ENCODE results near the gene SLC22A5.

Gene SLC22A5

GRCh38 chr5:132408456-132408855 is 38.9 kb downstream of the SLC22A5 start:
- Histone ChIP-seq H3K9me2 (replicated peaks; ENCODE audit: low read depth, low read length) (no peaks in the 10 kb centered on the region), H3F3A (ENCODE audit: low read depth) (no peaks in the 10 kb centered on the region), H3K36me3 (ENCODE audit: insufficient read depth, low read length) (no peaks in the 10 kb centered on the region), H4K20me1 (ENCODE audit: insufficient read depth, low read length, poor library complexity, severe bottlenecking) (no peaks in the 10 kb centered on the region), H3K9me3 (ENCODE audit: insufficient read depth, low read depth, low read length) (no peaks in the 10 kb centered on the region), H3K9ac (ENCODE audit: low read depth, low read length, poor library complexity, severe bottlenecking) (no peak overlapping the region), H3K4me3 (ENCODE audit: low read length, poor library complexity, severe bottlenecking) (no peak overlapping the region), H3K4me1 (ENCODE audit: insufficient read depth, low read length, poor library complexity, severe bottlenecking) (peaks cover 33% of the 10 kb centered on the region), H2AFZ (ENCODE audit: low read length) (no peak overlapping the region), H3K79me2 (ENCODE audit: insufficient read depth, low read length) (peaks cover 39% of the 10 kb centered on the region), H3K4me2 (ENCODE audit: low read depth, low read length, poor library complexity, severe bottlenecking) (no peak overlapping the region), H3K27me3 (ENCODE audit: insufficient read depth, low read length, poor library complexity, severe bottlenecking) (no peaks in the 10 kb centered on the region)
- TF ChIP-seq EZH2phosphoT487 (IDR thresholded peaks at IDR 0.05; ENCODE audit: borderline replicate concordance) (no peak), CTCF (conservative IDR thresholded peaks at IDR 0.05; ENCODE audit: low read length) (no peak)

GRCh38 chr5:132408965-132409364 is 39.5 kb downstream of the SLC22A5 start:
- H3K9ac ChIP-seq (ENCODE audit: low read depth, low read length, poor library complexity, severe bottlenecking), result peak overlapping the region; percentile 98
- H3F3A ChIP-seq (ENCODE audit: low read depth), result no peaks in the 10 kb centered on the region
- no peak overlapping the region for H2AFZ ChIP-seq (ENCODE audit: low read length)
- TF ChIP-seq EZH2phosphoT487 (IDR thresholded peaks at IDR 0.05; ENCODE audit: borderline replicate concordance) (no peak), CTCF (conservative IDR thresholded peaks at IDR 0.05; ENCODE audit: low read length) (no peak)
- no peaks in the 10 kb centered on the region for H3K27me3 ChIP-seq (ENCODE audit: insufficient read depth, low read length, poor library complexity, severe bottlenecking)
- no peaks in the 10 kb centered on the region for H4K20me1 ChIP-seq (ENCODE audit: insufficient read depth, low read length, poor library complexity, severe bottlenecking)
- H3K36me3 ChIP-seq (ENCODE audit: insufficient read depth, low read length), result no peaks in the 10 kb centered on the region
- no peaks in the 10 kb centered on the region for H3K9me2 ChIP-seq (replicated peaks; ENCODE audit: low read depth, low read length)
- peaks cover 36% of the 10 kb centered on the region for H3K4me1 ChIP-seq (ENCODE audit: insufficient read depth, low read length, poor library complexity, severe bottlenecking)
- peak overlapping the region; percentile 95 for H3K4me2 ChIP-seq (ENCODE audit: low read depth, low read length, poor library complexity, severe bottlenecking)
- H3K9me3 ChIP-seq (ENCODE audit: insufficient read depth, low read depth, low read length), result no peaks in the 10 kb centered on the region
- H3K79me2 ChIP-seq (ENCODE audit: insufficient read depth, low read length), result peaks cover 44% of the 10 kb centered on the region
- H3K4me3 ChIP-seq (ENCODE audit: low read length, poor library complexity, severe bottlenecking), result no peak overlapping the region

- Histone ChIP-seq H2AFZ (ENCODE audit: low read length) (peak overlapping the region; percentile 56), H3K4me1 (ENCODE audit: insufficient read depth, low read length, poor library complexity, severe bottlenecking) (peaks cover 46% of the 10 kb centered on the region), H3K9ac (ENCODE audit: low read depth, low read length, poor library complexity, severe bottlenecking) (peak overlapping the region; percentile 98), H3K4me3 (ENCODE audit: low read length, poor library complexity, severe bottlenecking) (peak overlapping the region; percentile 90), H4K20me1 (ENCODE audit: insufficient read depth, low read length, poor library complexity, severe bottlenecking) (no peaks in the 10 kb centered on the region), H3F3A (ENCODE audit: low read depth) (no peaks in the 10 kb centered on the region), H3K4me2 (ENCODE audit: low read depth, low read length, poor library complexity, severe bottlenecking) (peak overlapping the region; percentile 95), H3K79me2 (ENCODE audit: insufficient read depth, low read length) (peaks cover 51% of the 10 kb centered on the region), H3K27me3 (ENCODE audit: insufficient read depth, low read length, poor library complexity, severe bottlenecking) (no peaks in the 10 kb centered on the region), H3K36me3 (ENCODE audit: insufficient read depth, low read length) (no peaks in the 10 kb centered on the region), H3K9me3 (ENCODE audit: insufficient read depth, low read depth, low read length) (no peaks in the 10 kb centered on the region), H3K9me2 (replicated peaks; ENCODE audit: low read depth, low read length) (no peaks in the 10 kb centered on the region)
- TF ChIP-seq CTCF (conservative IDR thresholded peaks at IDR 0.05; ENCODE audit: low read length), result peak; percentile 39
- TF ChIP-seq EZH2phosphoT487 (IDR thresholded peaks at IDR 0.05; ENCODE audit: borderline replicate concordance), result no peak
Measured at GRCh38 chr5:132410451-132411303, 41.2 kb downstream of the SLC22A5 start.
